ENCODE results near the gene ZNF536. TPM values are rescaled to one million over a fixed set of nuclear protein-coding genes. Genes with fewer than 3 reads are reported as not detected.

Gene ZNF536
- total RNA-seq, 1 experiment from 2014 or later: not detected

DNA sequence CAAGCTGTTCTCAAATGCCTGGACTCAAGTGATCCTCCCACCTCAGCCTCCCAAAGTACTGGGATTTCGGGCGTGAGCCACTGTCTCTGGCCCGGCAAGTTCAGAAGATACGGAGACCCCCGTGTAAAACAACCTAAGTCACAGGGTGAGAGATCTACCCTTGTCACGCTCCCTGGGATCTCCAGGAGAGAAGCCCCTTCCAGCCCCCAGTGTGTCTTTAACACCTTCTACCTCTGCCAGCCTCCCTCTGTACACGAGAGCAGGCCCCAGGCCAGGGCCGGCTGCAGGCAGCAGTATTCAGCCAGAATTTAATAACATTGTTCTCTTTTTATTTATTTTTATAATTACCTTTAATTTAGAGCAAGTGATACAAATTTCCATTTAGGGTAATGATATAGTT lies 49.4 kb downstream of the ZNF536 start:
- Mint-ChIP-seq H3K4me3 (ENCODE audit: unreplicated experiment) (no peak overlapping the region), H3K9me3 (ENCODE audit: unreplicated experiment) (no peaks in the 10 kb centered on the region), H3K27me3 (ENCODE audit: insufficient read depth, unreplicated experiment) (peaks cover 34% of the 10 kb centered on the region), H3K36me3 (ENCODE audit: insufficient read depth, unreplicated experiment) (no peaks in the 10 kb centered on the region), H3K4me1 (ENCODE audit: low read depth, unreplicated experiment) (no peaks in the 10 kb centered on the region), H3K27ac (ENCODE audit: unreplicated experiment) (no peak overlapping the region)
- Histone ChIP-seq H3K27me3 (replicated peaks; ENCODE audit: control insufficient read depth, insufficient read depth, low read length) (no peaks in the 10 kb centered on the region; the same call in 1 of the 2 replicates), H3K4me3 (ENCODE audit: low read depth, low read length) (no peak overlapping the region), H3K36me3 (ENCODE audit: control insufficient read depth, insufficient read depth, low read length) (no peaks in the 10 kb centered on the region), H3K9me3 (no peaks in the 10 kb centered on the region), H3K4me1 (no peaks in the 10 kb centered on the region)
- DNase-seq: no peak
- no TSS peak for BruUV-seq (replicated peaks)
- CTCF ChIA-PET: no interaction called here
- intact Hi-C loops (cut with micrococcal nuclease; ENCODE audit: unreplicated experiment): no loop called here
- POLR2A ChIA-PET: no interaction called here
- TF ChIP-seq, protein P1, sequence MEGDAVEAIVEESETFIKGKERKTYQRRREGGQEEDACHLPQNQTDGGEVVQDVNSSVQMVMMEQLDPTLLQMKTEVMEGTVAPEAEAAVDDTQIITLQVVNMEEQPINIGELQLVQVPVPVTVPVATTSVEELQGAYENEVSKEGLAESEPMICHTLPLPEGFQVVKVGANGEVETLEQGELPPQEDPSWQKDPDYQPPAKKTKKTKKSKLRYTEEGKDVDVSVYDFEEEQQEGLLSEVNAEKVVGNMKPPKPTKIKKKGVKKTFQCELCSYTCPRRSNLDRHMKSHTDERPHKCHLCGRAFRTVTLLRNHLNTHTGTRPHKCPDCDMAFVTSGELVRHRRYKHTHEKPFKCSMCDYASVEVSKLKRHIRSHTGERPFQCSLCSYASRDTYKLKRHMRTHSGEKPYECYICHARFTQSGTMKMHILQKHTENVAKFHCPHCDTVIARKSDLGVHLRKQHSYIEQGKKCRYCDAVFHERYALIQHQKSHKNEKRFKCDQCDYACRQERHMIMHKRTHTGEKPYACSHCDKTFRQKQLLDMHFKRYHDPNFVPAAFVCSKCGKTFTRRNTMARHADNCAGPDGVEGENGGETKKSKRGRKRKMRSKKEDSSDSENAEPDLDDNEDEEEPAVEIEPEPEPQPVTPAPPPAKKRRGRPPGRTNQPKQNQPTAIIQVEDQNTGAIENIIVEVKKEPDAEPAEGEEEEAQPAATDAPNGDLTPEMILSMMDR (IDR thresholded peaks at IDR 0.05; ENCODE audit: insufficient read depth in 1 of 2, low read depth in 1 of 2, low read length in 1 of 2, severe bottlenecking in 1 of 2, unreplicated experiment in 1 of 2): no peak

GRCh38 chr19:30423481-30423880 lies 51.3 kb downstream of the ZNF536 start:
- DNase-seq: no peak
- TF ChIP-seq, protein P1 (IDR thresholded peaks at IDR 0.05; ENCODE audit: insufficient read depth in 1 of 2, low read depth in 1 of 2, low read length in 1 of 2, severe bottlenecking in 1 of 2, unreplicated experiment in 1 of 2): no peak
- Histone ChIP-seq H3K36me3 (ENCODE audit: control insufficient read depth, insufficient read depth, low read length) (no peaks in the 10 kb centered on the region), H3K4me1 (no peaks in the 10 kb centered on the region), H3K4me3 (ENCODE audit: low read depth, low read length) (no peak overlapping the region), H3K27me3 (replicated peaks; ENCODE audit: control insufficient read depth, insufficient read depth, low read length) (no peaks in the 10 kb centered on the region), H3K9me3 (no peaks in the 10 kb centered on the region)
- no peaks in the 10 kb centered on the region for H3K9me3 Mint-ChIP-seq (ENCODE audit: unreplicated experiment)
- H3K36me3 Mint-ChIP-seq (ENCODE audit: insufficient read depth, unreplicated experiment): no peaks in the 10 kb centered on the region
- H3K4me1 Mint-ChIP-seq (ENCODE audit: low read depth, unreplicated experiment): no peaks in the 10 kb centered on the region
- BruUV-seq (replicated peaks): no TSS peak
- H3K27ac Mint-ChIP-seq (ENCODE audit: unreplicated experiment): no peak overlapping the region
- intact Hi-C loops (cut with micrococcal nuclease; ENCODE audit: unreplicated experiment): no loop called here
- CTCF ChIA-PET: no interaction called here
- H3K4me3 Mint-ChIP-seq (ENCODE audit: unreplicated experiment): no peak overlapping the region
- peaks cover 41% of the 10 kb centered on the region for H3K27me3 Mint-ChIP-seq (ENCODE audit: insufficient read depth, unreplicated experiment)
- POLR2A ChIA-PET: no interaction called here

DNA sequence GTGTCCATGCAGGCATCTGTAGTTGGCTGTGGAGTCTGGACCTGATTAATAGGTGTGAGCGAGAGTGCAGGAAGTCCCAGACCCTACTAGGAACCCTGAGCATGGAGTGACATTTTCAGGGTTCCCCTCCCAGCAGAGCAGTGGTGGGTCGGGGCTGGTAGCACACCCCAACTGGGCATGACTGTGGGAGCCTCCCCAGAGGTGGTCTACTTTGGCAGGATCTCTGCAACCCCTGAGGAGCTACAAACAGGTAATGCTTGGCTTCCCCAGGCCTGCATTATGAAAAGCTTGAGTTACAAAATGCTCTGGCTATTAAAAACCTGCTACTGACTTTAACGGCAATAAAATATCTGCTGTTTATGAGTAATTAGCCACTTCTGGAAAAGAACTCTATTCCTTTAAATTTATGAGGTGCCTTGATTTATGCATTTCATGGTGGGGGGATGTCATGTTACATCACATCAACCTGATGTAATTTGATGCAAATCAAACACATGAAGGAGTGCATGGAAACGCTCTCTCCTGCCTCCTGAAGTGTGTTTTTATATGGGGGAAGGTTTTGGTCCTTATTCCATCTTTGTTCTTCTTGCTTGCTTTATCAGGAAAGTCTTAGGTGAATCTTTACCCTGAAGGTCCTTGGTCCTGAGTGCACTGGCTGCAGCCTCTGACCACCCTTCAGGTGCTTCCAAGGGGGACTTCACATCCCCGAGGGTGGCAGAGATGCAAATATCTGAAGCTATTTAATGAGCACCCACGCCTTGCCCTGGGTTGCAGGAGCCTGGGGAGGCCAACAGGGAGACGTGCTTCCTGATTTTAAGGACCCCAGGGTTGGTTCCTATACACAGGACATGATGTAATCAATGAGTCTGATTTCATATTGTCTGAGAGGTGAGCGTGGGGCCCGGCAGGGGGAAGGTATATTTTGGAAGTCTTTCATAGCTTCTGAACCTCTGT lies 54.0 kb downstream of the ZNF536 start:
- peaks cover 32% of the 10 kb centered on the region for H3K27me3 Mint-ChIP-seq (ENCODE audit: insufficient read depth, unreplicated experiment)
- no TSS peak for BruUV-seq (replicated peaks)
- ChIA-PET CTCF (no interaction called here), POLR2A (no interaction called here)
- TF ChIP-seq, protein P1 (IDR thresholded peaks at IDR 0.05; ENCODE audit: insufficient read depth in 1 of 2, low read depth in 1 of 2, low read length in 1 of 2, severe bottlenecking in 1 of 2, unreplicated experiment in 1 of 2): no peak
- Histone ChIP-seq H3K36me3 (ENCODE audit: control insufficient read depth, insufficient read depth, low read length) (no peaks in the 10 kb centered on the region), H3K27me3 (replicated peaks; ENCODE audit: control insufficient read depth, insufficient read depth, low read length) (no peaks in the 10 kb centered on the region), H3K4me3 (ENCODE audit: low read depth, low read length) (no peak overlapping the region), H3K4me1 (no peaks in the 10 kb centered on the region), H3K9me3 (no peaks in the 10 kb centered on the region)
- H3K4me3 Mint-ChIP-seq (ENCODE audit: unreplicated experiment): no peak overlapping the region
- no peaks in the 10 kb centered on the region for H3K9me3 Mint-ChIP-seq (ENCODE audit: unreplicated experiment)
- H3K36me3 Mint-ChIP-seq (ENCODE audit: insufficient read depth, unreplicated experiment): no peaks in the 10 kb centered on the region
- no peaks in the 10 kb centered on the region for H3K4me1 Mint-ChIP-seq (ENCODE audit: low read depth, unreplicated experiment)
- intact Hi-C loops (cut with micrococcal nuclease; ENCODE audit: unreplicated experiment): no loop called here
- DNase-seq: no peak
- no peak overlapping the region for H3K27ac Mint-ChIP-seq (ENCODE audit: unreplicated experiment)
